ENCODE data around the gene RUSC2.
"Not testable (repeated sequence)": the region's sequence is repeated elsewhere in the genome, so short reads cannot be mapped to it uniquely, and the experiment has no call there.

Gene RUSC2

DNA sequence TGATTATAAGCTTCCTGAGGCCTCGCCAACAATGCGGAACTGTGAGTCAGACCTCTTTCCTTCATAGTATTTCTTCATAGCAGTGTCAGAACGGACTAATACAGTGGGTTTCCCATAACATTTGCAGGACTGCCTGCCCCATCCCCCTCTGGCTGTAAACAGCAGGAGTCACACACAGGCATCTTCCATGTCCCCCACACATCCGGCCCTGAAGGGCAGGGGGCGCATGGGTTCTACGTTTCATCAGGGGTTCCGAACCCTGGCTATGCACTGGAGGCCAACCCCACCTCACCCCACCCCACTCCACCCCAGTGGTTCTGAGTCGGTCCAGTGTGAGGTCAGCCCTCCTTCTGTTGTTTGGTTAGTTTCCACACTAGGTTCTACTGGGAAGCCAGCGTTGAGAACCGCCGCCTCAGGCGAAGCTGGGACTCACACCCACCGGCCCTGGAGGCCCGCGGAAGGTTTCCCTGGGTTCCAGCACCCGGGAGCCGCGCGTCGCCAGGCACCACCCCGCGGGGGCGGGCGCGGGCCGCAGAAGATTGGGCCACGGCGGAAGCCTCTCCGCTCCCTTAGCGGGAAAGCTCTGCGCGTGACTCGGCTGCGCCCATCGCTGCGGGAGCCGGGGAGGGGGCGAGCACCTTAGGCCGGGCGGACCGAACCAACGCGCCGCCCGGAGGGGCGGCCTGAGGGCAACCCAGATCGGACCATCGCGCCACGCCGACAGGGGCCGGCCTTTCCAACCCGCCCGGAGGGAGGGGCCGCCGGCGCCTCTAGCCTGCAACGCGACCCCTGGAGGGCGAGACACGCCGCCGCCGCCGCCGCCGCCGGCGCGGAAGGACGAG, at the start of gene RUSC2:
Gene RUSC2, plus strand, starts transcription at position 799 of the 842 bp plus-strand sequence. CDS start 56,411 bp downstream, outside the sequence.
- DNase-seq (ENCODE audit: low read depth): peak; percentile 30

GRCh38 chr9:35446012-35446411, 43.9 kb upstream of the RUSC2 start:
- DNase-seq (ENCODE audit: low read depth): no peak

DNA sequence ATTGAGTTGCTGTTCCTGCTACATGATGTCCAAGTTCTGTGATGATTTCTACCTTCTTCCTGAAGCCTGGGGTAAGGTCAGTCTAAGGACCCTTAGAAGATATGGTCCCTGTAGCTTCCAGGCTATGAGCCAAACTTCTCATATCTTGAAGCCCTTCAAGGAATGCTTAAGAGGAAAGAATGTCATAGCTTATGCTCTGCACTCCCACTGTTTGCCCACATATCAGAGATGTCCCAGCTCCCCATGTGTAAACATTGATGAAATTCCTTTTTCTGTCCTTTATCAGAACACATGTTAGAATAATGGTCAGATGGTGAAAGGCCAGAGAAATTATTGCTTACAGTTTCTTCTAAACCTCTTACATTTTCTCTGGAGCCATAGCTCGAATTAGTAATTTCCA, 41.4 kb upstream of the RUSC2 start:
- no peak for DNase-seq (ENCODE audit: low read depth)

DNA sequence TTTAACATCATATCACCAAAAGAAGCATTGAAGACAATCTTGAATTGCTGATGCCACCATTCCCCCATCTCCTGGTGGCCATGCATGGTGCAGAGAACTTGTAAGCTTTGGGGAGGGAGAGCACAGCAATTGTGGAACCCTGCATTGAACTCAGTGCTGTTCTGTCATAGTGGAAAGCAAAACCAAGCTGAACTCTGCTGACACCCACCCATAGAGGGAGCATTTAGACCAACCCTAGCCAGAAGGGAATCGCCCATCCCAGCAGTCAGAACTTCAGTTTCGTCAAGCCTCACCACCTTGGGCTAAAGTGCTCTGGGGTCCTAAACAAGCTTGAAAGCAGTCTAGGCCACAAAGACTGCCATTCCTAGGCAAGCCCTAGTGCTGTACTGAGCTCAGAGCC, 37.4 kb upstream of the RUSC2 start:
- DNase-seq (ENCODE audit: low read depth): no peak

DNA sequence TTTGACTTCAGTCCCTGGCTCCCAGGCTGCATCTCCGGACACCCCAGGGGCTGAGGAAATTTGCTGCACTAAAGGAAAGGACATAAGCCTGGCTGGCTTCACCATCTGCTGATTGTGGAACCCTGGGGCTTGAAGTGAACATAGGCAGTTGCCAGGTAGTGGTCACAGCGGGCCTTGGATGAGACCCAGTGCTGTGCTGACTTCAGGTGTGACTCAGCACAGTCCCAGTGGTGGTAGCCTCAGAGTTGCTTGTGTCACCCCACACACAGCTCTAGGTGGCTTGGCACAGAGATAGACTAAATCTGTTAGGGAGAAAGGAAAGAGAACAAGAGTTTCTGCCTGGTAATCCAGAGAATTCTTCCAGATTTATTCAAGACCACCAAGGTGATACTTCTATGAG, 36.1 kb upstream of the RUSC2 start:
- DNase-seq (ENCODE audit: low read depth): no peak

- DNase-seq (ENCODE audit: low read depth): no peak
Observed at GRCh38 chr9:35464141-35465025, 25.5 kb upstream of the RUSC2 start.

- no peak for DNase-seq (ENCODE audit: low read depth)
Observed at GRCh38 chr9:35470340-35470739, 19.6 kb upstream of the RUSC2 start.

- no peak for DNase-seq (ENCODE audit: low read depth)
Observed at GRCh38 chr9:35470894-35471293, 19.0 kb upstream of the RUSC2 start.

- DNase-seq (ENCODE audit: low read depth): no peak
Observed at GRCh38 chr9:35476596-35476995, 13.3 kb upstream of the RUSC2 start.

- DNase-seq (ENCODE audit: low read depth): not testable (repeated sequence)
Observed at GRCh38 chr9:35477211-35477855, 12.6 kb upstream of the RUSC2 start.

GRCh38 chr9:35478871-35479270, 11.0 kb upstream of the RUSC2 start:
- no peak for DNase-seq (ENCODE audit: low read depth)

DNA sequence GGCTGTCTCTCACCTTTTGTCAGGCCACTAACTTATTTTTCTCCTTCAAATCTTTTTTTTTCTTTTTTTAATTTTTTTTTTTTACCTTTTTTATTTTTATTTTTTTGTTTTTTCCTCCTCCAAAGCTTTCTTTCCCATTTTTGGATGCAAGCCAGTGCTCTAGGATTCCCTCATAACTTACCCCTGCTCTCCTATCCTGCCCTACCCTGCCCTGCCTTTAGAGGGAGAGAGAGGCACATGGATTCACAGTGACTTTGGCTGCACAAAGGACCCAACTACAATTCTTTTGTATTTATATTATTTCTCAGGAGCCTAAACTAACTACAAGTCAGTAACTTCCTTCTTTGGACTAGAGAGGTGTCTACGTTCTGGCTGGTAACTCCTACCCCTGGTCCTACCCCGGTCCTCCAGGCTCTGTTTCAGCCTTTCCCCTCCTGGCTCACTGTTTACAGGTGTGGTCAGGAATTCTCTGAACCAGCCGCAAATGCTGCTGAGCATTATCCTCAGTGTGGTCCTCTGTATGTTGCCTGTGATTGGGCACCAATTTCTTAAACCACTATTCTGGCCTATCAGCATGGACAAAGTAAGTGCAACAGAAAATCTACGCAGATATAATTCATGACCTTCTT, 8.4 kb upstream of the RUSC2 start:
- no peak for DNase-seq (ENCODE audit: low read depth)

GRCh38 chr9:35482071-35482470, 7.8 kb upstream of the RUSC2 start:
- no peak for DNase-seq (ENCODE audit: low read depth)

GRCh38 chr9:35484406-35484805, 5.5 kb upstream of the RUSC2 start:
- DNase-seq (ENCODE audit: low read depth): no peak

- DNase-seq (ENCODE audit: low read depth): no peak
Observed at GRCh38 chr9:35487081-35487480, 2.8 kb upstream of the RUSC2 start.

DNA sequence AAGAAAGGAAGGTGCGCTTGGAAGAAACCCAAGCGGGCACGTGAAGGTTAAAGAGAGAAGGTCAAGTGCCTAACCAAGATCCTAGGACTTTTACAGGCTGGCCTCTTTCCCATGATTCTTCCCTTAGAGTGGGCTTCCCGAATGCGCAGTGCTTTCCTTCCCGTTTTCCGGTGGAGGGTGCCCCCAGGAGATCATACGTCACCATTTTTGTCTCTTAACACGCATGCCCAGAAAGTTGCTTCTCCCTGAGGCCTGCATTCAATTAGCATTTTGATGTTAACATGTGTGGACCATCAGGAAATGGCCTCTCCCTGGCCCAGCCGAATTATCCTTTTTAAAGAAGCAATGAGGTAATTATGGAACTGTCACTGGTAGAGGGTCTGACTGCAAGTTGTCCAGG, 1.9 kb upstream of the RUSC2 start:
- no peak for DNase-seq (ENCODE audit: low read depth)

DNA sequence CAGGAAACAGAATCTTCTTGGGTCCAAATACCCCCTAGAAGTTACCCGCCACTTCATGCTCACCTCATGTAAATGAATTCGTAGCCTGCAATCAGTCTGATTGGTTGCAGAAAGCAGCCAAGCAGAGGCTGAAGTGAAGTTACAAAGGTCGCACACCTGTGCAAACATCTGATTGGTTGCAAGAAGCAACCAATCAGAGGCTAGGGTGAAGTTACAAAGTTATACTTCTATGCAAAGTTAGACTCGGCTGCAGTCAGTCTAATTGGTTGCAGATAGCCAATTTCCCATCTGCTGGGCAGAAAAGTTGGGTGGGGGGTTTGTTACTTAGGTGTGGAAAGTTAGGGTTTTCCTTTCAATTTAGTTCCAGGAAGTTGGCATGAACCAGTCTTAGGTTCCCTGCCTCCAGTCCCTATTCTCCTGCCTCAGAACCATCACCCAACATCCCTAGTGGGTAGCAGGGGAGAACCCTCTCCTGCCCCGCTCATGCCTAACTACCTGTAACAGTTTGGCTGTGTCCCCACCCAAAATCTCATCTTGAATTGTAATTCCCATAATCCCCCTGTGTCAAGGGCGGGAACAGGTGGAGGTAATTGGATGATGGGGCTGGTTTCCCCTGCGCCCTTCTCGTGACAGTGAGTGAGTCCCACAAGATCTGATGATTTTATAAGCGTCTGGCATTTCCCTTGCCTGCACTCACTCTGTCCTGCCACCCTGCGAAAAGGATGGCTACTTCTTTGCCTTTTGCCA, 1.2 kb upstream of the RUSC2 start:
- DNase-seq (ENCODE audit: low read depth): no peak

DNA sequence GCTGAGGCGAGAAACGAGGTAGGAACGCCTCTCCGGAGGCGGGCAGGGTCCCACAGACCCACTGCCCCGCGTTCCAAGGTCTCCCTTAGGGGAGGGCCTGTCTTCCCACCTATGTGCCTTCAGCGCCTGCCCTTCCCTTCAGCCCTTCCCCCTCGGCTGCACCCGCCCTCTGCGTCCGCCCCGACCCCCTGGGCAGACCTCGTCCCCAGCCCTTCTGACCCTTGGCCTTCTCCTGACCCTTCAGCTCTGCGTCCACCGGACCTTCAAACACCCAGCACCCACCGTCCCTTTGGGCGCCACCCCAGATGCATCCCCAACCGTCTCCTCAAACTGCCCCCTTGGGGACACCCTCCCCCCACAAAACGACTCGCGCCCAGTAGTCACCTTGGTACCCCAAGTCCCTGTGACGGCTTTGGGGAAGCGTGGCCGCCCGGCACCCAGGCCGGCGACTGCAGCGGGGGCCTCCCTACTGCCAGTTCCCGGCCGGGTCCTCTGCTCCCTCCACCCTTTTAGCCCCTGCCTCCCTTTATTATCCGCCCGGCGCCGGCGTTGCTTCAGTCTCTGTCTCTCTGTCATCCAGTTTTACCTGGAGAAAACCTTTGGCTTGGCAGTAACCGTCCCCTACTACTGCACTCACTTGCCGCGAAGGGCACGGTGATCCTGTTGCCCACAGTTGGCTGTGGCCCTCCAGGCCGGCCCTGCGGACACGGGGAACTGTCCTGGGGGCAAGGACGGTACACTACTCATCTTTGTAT, 421 bp downstream of the RUSC2 start:
- no peak for DNase-seq (ENCODE audit: low read depth)

DNA sequence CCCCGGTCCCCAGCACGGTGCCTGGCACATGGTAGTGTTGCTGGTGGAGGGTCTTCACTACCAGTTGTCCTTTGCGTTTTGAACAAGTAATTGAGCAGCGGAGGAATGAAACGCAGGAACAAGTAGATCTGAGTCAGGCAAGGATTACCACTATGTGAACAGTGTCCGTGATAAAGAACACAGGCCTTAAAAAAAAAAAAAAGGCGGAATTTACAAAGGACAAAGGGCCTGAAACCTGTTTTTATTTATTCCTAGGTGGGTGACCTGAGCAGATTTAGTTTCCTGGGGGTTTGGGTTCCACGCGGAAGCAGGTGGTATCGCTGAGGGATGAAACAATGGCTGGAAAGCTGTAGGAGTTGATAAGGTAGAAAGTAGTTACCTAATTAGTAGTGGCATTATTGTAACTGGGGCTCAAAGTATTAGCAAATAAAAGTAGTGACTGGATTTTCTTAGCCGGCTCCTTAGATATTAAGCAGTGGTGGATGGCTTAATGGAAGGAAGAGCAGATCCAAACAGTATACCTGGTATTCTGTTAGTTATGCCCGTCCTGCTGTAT, 1.1 kb downstream of the RUSC2 start:
- DNase-seq (ENCODE audit: low read depth): no peak

DNA sequence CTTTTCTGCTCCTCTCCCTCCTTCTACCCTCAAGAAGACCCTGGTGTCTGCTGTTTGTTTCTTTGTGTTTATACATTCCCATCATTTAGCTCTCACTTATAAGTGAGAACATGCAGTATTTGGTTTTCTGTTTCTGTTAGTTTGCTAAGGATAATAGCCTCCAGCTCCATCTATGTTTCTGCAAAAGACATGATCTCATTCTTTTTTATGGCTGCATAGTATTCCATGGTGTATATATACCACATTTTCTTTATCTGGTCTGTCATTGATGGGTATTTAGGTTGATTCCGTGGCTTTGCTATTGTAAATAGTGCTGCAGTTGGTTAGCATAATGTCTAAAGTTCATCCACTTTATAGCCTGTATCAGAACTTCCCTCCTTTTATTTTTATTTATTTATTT, 3.2 kb downstream of the RUSC2 start:
- DNase-seq (ENCODE audit: low read depth): not testable (repeated sequence)
